Measurements from ENCODE around the gene PLXDC1. TPM values are rescaled to one million over a fixed set of nuclear protein-coding genes. Genes with fewer than 3 reads are reported as not detected.
A peak's percentile ranks its signal among the peaks of the same experiment; 100 is the strongest.
"Not testable (repeated sequence)": the region's sequence is repeated elsewhere in the genome, so short reads cannot be mapped to it uniquely, and the experiment has no call there.

PLXDC1 gene
- total RNA-seq, 1 donor from 2014 or later = 0.28 TPM

DNA sequence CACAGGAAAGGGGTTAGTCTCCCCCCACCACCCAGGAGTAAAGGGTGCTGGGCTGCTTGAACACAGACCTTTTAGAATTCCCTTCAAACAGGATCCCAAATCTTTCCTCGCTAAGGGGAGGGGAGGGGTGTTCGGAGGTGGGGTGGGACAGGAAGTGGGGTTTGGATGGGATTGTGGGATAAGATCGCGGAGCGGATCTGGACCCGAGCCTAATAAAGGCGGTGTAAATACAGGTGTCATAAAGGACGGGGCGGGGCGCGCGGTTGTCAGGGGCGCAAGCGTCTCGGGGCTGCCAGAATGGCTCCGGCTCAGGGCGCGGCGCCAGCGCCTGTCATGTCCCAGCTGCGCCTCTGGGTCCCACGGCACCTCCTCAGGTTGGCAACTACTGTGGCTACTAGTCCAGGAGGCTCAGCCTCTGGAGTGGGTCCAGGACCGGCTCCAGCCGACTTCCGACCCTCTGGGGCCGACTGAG is 124.4 kb downstream of the PLXDC1 start:
- no peak overlapping the region for H3K27ac Mint-ChIP-seq (ENCODE audit: unreplicated experiment)
- no peak for DNase-seq (ENCODE audit: low read depth, low spot score)
- H3K4me3 Mint-ChIP-seq = peak overlapping the region; percentile 56
- H3K27me3 Mint-ChIP-seq (ENCODE audit: low read depth) = peaks cover 53% of the 10 kb centered on the region
- peaks cover 6% of the 10 kb centered on the region for H3K9me3 Mint-ChIP-seq
- no peaks in the 10 kb centered on the region for H3K36me3 Mint-ChIP-seq (ENCODE audit: low read depth)
- no peak for TF ChIP-seq CTCF (conservative IDR thresholded peaks at IDR 0.05)
- H3K4me1 Mint-ChIP-seq = peaks cover 8% of the 10 kb centered on the region

- not testable (repeated sequence) for H3K27ac Mint-ChIP-seq (ENCODE audit: unreplicated experiment); DNase-seq (ENCODE audit: low read depth, low spot score); H3K9me3 Mint-ChIP-seq
These were observed 125.1 kb downstream of the PLXDC1 start for GRCh38 chr17:39026346-39026745.

GRCh38 chr17:39022924-39023323 is 128.5 kb downstream of the PLXDC1 start:
- DNase-seq (ENCODE audit: low read depth, low spot score) = no peak
- Mint-ChIP-seq H3K9me3 (no peaks in the 10 kb centered on the region), H3K4me3 (no peak overlapping the region), H3K27ac (ENCODE audit: unreplicated experiment) (no peak overlapping the region), H3K4me1 (peaks cover 13% of the 10 kb centered on the region), H3K27me3 (ENCODE audit: low read depth) (peaks cover 44% of the 10 kb centered on the region), H3K36me3 (ENCODE audit: low read depth) (no peaks in the 10 kb centered on the region)
- TF ChIP-seq CTCF (conservative IDR thresholded peaks at IDR 0.05) = no peak

More at GRCh38 chr17:39026346-39026745, 125.1 kb downstream of the PLXDC1 start:
- H3K36me3 Mint-ChIP-seq (ENCODE audit: low read depth); H3K4me3 Mint-ChIP-seq; H3K4me1 Mint-ChIP-seq: not testable (repeated sequence)
- peaks cover 46% of the 10 kb centered on the region for H3K27me3 Mint-ChIP-seq (ENCODE audit: low read depth)

DNA sequence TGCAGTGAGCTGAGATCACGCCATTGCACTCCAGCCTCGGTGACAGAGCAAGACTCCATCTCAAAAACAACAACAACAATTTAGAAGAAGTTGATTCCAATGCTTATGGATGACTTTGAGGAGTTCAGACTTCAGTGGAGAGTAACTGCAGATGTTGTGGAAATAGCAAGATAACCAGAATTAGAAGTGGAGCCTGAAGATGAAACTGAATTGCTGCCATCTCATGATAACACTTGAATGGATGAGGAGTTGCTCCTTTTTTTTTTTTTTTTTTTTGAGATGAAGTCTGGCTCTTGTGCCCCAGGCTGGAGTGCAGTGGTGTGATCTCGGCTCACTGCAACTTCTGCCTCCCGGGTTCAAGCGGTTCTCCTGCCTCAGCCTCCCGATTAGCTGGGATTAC is 131.4 kb downstream of the PLXDC1 start:
- not testable (repeated sequence) for DNase-seq (ENCODE audit: low read depth, low spot score); H3K4me1 Mint-ChIP-seq; H3K36me3 Mint-ChIP-seq (ENCODE audit: low read depth); H3K4me3 Mint-ChIP-seq; H3K27ac Mint-ChIP-seq (ENCODE audit: unreplicated experiment); H3K9me3 Mint-ChIP-seq
- peaks cover 16% of the 10 kb centered on the region for H3K27me3 Mint-ChIP-seq (ENCODE audit: low read depth)

DNA sequence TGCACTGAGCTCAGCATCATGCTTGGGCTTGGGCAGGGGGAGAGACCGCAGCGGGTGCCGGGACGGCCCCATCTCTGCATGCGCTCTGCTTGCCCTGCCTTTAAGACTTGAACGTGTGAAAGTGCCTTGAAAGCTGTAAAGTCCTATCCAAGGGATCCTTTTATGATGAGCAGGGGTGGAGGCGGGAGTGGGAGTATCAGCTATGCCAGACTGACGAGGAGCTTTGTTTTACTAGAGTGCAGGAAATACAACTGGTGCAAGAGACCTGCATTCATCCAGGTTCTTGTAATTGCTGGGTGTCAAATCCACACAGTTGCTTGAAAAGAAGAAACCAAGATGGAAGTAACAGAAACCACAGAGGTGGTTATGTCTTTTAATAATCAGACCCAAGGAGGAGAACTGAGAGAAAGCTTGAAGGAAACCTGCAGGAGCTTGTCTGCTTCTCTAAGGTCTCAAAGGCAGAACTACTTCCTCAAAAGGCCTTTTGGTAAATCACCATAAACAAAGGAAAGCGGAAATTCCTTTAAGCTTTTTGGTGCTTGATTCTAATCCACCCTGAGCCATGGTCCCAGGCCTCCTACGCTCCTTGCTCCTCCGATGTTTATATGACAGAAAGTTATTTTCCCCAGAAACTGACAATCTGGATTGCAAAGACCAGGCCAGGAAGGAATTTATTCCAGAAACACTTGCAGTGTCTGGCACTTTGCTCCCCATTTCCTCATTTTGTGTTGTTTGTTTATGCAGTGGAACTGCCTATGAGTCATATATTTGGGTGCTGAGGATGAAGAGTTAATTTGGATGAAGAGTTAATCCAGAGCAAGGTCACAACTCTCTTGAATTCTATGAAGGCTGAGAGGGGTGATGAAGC is 132.9 kb downstream of the PLXDC1 start:
- Mint-ChIP-seq H3K9me3 (no peaks in the 10 kb centered on the region), H3K36me3 (ENCODE audit: low read depth) (no peaks in the 10 kb centered on the region), H3K27ac (ENCODE audit: unreplicated experiment) (no peak overlapping the region), H3K4me3 (no peak overlapping the region), H3K27me3 (ENCODE audit: low read depth) (peaks cover 8% of the 10 kb centered on the region), H3K4me1 (peaks cover 4% of the 10 kb centered on the region)
- no peak for DNase-seq (ENCODE audit: low read depth, low spot score)
- TF ChIP-seq CTCF (conservative IDR thresholded peaks at IDR 0.05) = no peak

- Mint-ChIP-seq H3K4me3 (no peak overlapping the region), H3K4me1 (peaks cover 4% of the 10 kb centered on the region), H3K9me3 (no peaks in the 10 kb centered on the region), H3K27ac (ENCODE audit: unreplicated experiment) (no peak overlapping the region), H3K36me3 (ENCODE audit: low read depth) (no peaks in the 10 kb centered on the region), H3K27me3 (ENCODE audit: low read depth) (peaks cover 18% of the 10 kb centered on the region)
- DNase-seq (ENCODE audit: low read depth, low spot score) = no peak
- no peak for TF ChIP-seq CTCF (conservative IDR thresholded peaks at IDR 0.05)
These were observed 135.0 kb downstream of the PLXDC1 start for GRCh38 chr17:39016193-39017153.
